ENCODE data around the gene C5AR2. TPM values are rescaled to one million over a fixed set of nuclear protein-coding genes. Genes with fewer than 3 reads are reported as not detected.

The C5AR2 gene
- polyA plus RNA-seq, 1 donor (not counting 4 experiments of a cell fraction or from before 2014, with no cell fraction given) = not detected

DNA sequence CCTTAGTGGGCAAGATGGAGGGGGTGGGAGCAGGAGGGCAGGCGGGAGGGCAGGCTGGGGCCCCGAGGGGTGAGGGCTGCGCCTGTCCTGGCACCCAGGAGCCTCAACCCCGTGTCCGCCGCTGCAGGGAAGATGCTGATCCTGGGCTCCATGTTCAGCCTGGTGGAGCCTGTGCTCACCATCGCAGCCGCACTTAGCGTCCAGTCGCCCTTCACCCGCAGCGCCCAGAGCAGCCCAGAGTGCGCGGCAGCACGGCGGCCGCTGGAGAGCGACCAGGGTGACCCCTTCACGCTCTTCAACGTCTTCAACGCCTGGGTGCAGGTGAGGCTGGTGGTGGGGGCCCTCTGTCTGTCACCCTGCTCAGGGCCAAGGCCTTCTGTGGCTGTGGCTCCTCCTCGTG, 40.6 kb downstream of the C5AR2 start:
- no peak for TF ChIP-seq EZH2 (IDR thresholded peaks at IDR 0.05; ENCODE audit: low read length)
- TF ChIP-seq, protein P1, sequence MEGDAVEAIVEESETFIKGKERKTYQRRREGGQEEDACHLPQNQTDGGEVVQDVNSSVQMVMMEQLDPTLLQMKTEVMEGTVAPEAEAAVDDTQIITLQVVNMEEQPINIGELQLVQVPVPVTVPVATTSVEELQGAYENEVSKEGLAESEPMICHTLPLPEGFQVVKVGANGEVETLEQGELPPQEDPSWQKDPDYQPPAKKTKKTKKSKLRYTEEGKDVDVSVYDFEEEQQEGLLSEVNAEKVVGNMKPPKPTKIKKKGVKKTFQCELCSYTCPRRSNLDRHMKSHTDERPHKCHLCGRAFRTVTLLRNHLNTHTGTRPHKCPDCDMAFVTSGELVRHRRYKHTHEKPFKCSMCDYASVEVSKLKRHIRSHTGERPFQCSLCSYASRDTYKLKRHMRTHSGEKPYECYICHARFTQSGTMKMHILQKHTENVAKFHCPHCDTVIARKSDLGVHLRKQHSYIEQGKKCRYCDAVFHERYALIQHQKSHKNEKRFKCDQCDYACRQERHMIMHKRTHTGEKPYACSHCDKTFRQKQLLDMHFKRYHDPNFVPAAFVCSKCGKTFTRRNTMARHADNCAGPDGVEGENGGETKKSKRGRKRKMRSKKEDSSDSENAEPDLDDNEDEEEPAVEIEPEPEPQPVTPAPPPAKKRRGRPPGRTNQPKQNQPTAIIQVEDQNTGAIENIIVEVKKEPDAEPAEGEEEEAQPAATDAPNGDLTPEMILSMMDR (optimal IDR thresholded peaks at IDR 0.05 in 1 of 3, IDR thresholded peaks at IDR 0.05 in 1 of 3, conservative IDR thresholded peaks at IDR 0.05 in 1 of 3; ENCODE audit: extremely low read depth in 1 of 3, insufficient read depth in 2 of 3, low read length in 3 of 3) = no peak
- no peak overlapping the region for H3K4me3 ChIP-seq (ENCODE audit: control insufficient read depth in 2 of 3, extremely low read depth in 1 of 3, insufficient read depth in 2 of 3, low read depth in 1 of 3, low read length in 3 of 3)
- H3K9me3 ChIP-seq (ENCODE audit: control insufficient read depth, low read depth, low read length) = no peaks in the 10 kb centered on the region
- no peak overlapping the region for H3K27ac ChIP-seq (ENCODE audit: control insufficient read depth, insufficient read depth, low read length)
- H3K4me2 ChIP-seq (ENCODE audit: control insufficient read depth, extremely low read depth, insufficient read depth, low read depth, low read length) = no peak overlapping the region
- H4K20me1 ChIP-seq (ENCODE audit: control insufficient read depth, extremely low read depth, insufficient read depth, low read length) = no peaks in the 10 kb centered on the region
- peaks cover 22 to 48% of the 10 kb centered on the region in 2 experiments for H3K36me3 ChIP-seq (ENCODE audit: control insufficient read depth in 2 of 2, extremely low read depth in 1 of 2, insufficient read depth in 2 of 2, low read length in 2 of 2)
- H3K27me3 ChIP-seq (ENCODE audit: control insufficient read depth, extremely low read depth, insufficient read depth, low read length) = no peaks in the 10 kb centered on the region
- DNase-seq (ENCODE audit: low read depth, low spot score) = no peak
- H3K4me1 ChIP-seq (ENCODE audit: control insufficient read depth, extremely low read depth, insufficient read depth, low read length) = no peaks in the 10 kb centered on the region
- no peak overlapping the region for H2AFZ ChIP-seq (ENCODE audit: control insufficient read depth, low read length)
- no peaks in the 10 kb centered on the region for H3K79me2 ChIP-seq (ENCODE audit: control insufficient read depth, insufficient read depth, low read length)
- H3K9me1 ChIP-seq (ENCODE audit: control insufficient read depth, extremely low read depth, insufficient read depth, low read length) = no peaks in the 10 kb centered on the region
- no peak overlapping the region for H3K9ac ChIP-seq (ENCODE audit: control insufficient read depth, extremely low read depth, insufficient read depth, low read length)
- dilution Hi-C loops (cut with MboI; ENCODE audit: extremely low pct_ligation_motif_present, low sequenced_read_pairs) = no loop called here
- FAIRE-seq = no peak

DNA sequence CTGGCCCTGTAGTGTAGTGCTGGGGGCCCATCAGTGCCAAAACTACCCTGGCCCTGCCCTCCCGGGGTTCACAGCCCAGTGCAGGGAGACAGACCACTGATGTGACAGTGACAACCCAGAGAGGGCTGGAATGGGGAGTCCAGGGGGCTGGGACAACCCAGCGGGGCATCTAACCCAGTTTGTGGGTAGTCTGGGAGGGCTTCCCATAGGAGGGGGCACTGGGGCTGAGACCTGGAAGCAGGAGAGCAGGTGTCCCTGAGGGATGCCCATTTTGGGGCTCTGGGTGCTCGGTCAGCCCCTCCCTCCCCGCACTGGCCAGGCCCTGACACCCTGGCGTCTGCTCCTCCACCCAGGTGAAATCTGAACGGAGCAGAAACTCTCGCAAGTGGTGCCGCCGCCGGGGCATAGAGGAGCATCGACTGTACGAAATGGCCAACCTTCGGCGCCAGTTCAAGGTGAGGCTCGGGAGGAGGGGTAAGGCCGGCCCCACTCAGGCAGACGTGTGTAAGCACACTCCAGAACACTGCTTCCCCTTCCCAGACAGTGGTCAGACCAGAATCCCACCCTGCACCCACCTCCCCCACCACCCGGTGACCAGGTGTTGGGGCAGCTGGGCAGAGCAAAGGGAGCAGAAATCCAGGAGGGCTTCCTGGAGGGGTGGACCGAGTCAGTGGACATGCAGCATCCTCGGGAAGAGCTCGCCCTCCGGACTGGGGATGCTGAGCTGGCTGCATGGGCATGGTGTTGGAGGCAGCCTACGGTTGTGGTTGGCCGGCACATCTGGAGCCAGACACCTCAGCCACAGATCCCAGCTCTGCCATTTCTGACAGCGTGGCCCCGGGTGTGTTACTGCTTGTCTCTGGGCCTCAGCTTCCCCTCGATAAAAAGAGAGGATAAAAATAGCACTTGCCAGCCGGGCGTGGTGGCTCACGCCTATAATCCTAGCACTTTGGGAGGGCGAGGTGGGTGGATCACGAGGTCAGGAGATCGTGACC, 41.6 kb downstream of the C5AR2 start:
- no peaks in the 10 kb centered on the region for H4K20me1 ChIP-seq (ENCODE audit: control insufficient read depth, extremely low read depth, insufficient read depth, low read length)
- H3K9me3 ChIP-seq (ENCODE audit: control insufficient read depth, low read depth, low read length) = no peaks in the 10 kb centered on the region
- no peak overlapping the region for H3K9ac ChIP-seq (ENCODE audit: control insufficient read depth, extremely low read depth, insufficient read depth, low read length)
- no peak overlapping the region for H3K4me3 ChIP-seq (ENCODE audit: control insufficient read depth in 2 of 3, extremely low read depth in 1 of 3, insufficient read depth in 2 of 3, low read depth in 1 of 3, low read length in 3 of 3)
- DNase-seq (ENCODE audit: low read depth, low spot score) (no peak), FAIRE-seq (no peak)
- TF ChIP-seq, protein P1 (optimal IDR thresholded peaks at IDR 0.05 in 1 of 3, IDR thresholded peaks at IDR 0.05 in 1 of 3, conservative IDR thresholded peaks at IDR 0.05 in 1 of 3; ENCODE audit: extremely low read depth in 1 of 3, insufficient read depth in 2 of 3, low read length in 3 of 3) = no peak
- no peak for TF ChIP-seq EZH2 (IDR thresholded peaks at IDR 0.05; ENCODE audit: low read length)
- H3K9me1 ChIP-seq (ENCODE audit: control insufficient read depth, extremely low read depth, insufficient read depth, low read length) = no peaks in the 10 kb centered on the region
- no peak overlapping the region for H3K27ac ChIP-seq (ENCODE audit: control insufficient read depth, insufficient read depth, low read length)
- no peaks in the 10 kb centered on the region for H3K79me2 ChIP-seq (ENCODE audit: control insufficient read depth, insufficient read depth, low read length)
- no peak overlapping the region for H2AFZ ChIP-seq (ENCODE audit: control insufficient read depth, low read length)
- H3K4me2 ChIP-seq (ENCODE audit: control insufficient read depth, extremely low read depth, insufficient read depth, low read depth, low read length) = no peak overlapping the region
- dilution Hi-C loops (cut with MboI; ENCODE audit: extremely low pct_ligation_motif_present, low sequenced_read_pairs) = no loop called here
- H3K36me3 ChIP-seq (ENCODE audit: control insufficient read depth in 2 of 2, extremely low read depth in 1 of 2, insufficient read depth in 2 of 2, low read length in 2 of 2) = peaks cover 22 to 53% of the 10 kb centered on the region in 2 experiments
- no peaks in the 10 kb centered on the region for H3K27me3 ChIP-seq (ENCODE audit: control insufficient read depth, extremely low read depth, insufficient read depth, low read length)
- H3K4me1 ChIP-seq (ENCODE audit: control insufficient read depth, extremely low read depth, insufficient read depth, low read length) = no peaks in the 10 kb centered on the region

All from keratinocyte (primary cell).